Measurements from ENCODE around the gene ZNF197. TPM values are rescaled to one million over a fixed set of nuclear protein-coding genes. Genes with fewer than 3 reads are reported as not detected.

Gene ZNF197
- total RNA-seq, 1 donor, result 17.7 TPM

- Histone ChIP-seq H2AFZ (ENCODE audit: low read length) (no peak overlapping the region), H3K4me2 (ENCODE audit: insufficient read depth, low read length) (no peak overlapping the region), H4K20me1 (ENCODE audit: insufficient read depth, low read length) (no peaks in the 10 kb centered on the region), H3K27me3 (ENCODE audit: insufficient read depth, low read length) (no peaks in the 10 kb centered on the region), H3K36me3 (ENCODE audit: insufficient read depth, low read length) (no peaks in the 10 kb centered on the region), H3K79me2 (ENCODE audit: insufficient read depth, low read length) (no peaks in the 10 kb centered on the region), H3K4me1 (ENCODE audit: insufficient read depth, low read length) (peaks cover 4% of the 10 kb centered on the region), H3K27ac (ENCODE audit: low read depth, low read length) (no peak overlapping the region), H3K9me3 (ENCODE audit: low read depth, low read length) (peaks cover 2% of the 10 kb centered on the region), H3K4me3 (ENCODE audit: insufficient read depth, low read length) (no peak overlapping the region)
- DNase-seq (ENCODE audit: insufficient read length, low spot score, missing footprints), result no peak
- TF ChIP-seq CTCF (IDR thresholded peaks at IDR 0.05; ENCODE audit: extremely low read depth, low read depth, low read length), result no peak
Measured at GRCh38 chr3:44687898-44688297, 63.1 kb downstream of the ZNF197 start.

Other genes starting within 250 kb of the ZNF197 start
- gene ZNF445, start 147.4 kb upstream of the ZNF197 start, total RNA-seq, result 9.8 and 11.5 TPM in 2 replicates
- gene ZKSCAN7, start 69.8 kb upstream of the ZNF197 start, total RNA-seq, result 6.5 and 9.8 TPM in 2 replicates
- 5.0 and 5.8 TPM in 2 replicates for gene ZNF660, start 40.1 kb upstream of the ZNF197 start, total RNA-seq
- gene ZNF35, start 23.7 kb downstream of the ZNF197 start, total RNA-seq, result 14.7 and 16.3 TPM in 2 replicates
- gene ZNF502, start 87.6 kb downstream of the ZNF197 start, total RNA-seq, result 4.0 and 4.7 TPM in 2 replicates
- 6.5 and 7.2 TPM in 2 replicates for gene ZNF501, start 104.6 kb downstream of the ZNF197 start, total RNA-seq
- gene KIAA1143, start 136.6 kb downstream of the ZNF197 start, total RNA-seq, result 30.0 and 31.8 TPM in 2 replicates
- gene KIF15, start 136.8 kb downstream of the ZNF197 start, total RNA-seq, result 1.5 and 1.8 TPM in 2 replicates
- 15.6 and 18.1 TPM in 2 replicates for gene TMEM42, start 236.9 kb downstream of the ZNF197 start, total RNA-seq
- gene TGM4, start 249.6 kb downstream of the ZNF197 start, total RNA-seq, result not detected in 2 replicates